Left renal cortex interstitium (tissue), 4 donors: Measurements from ENCODE around the gene IFI27L2. TPM values are rescaled to one million over a fixed set of nuclear protein-coding genes. Genes with fewer than 3 reads are reported as not detected.

Source experiments
- DNase-seq, 4 donors: peaks; one replicate each; pipeline ENCODE4 v3.0.0-alpha.2; 2013; ENCODE audit warnings: low read depth in 4 of 4, low spot score in 2 of 4, missing footprints in 1 of 4
- polyA plus RNA-seq, 4 donors: library from polyadenylated mRNA; unstranded; fragments of 120-200 nt; gene quantifications; one replicate each; pipeline ENCODE4 v1.2.1, GENCODE V29; 2013; ENCODE audit not compliant: insufficient read length in 4 of 4

Gene IFI27L2
- polyA plus RNA-seq, 4 donors: 18.3 to 47.3 (median 24.0) TPM

GRCh38 chr14:94124582-94125377 lies 4.6 kb downstream of the IFI27L2 start:
- no peak for DNase-seq

GRCh38 chr14:94123868-94124267 lies 5.5 kb downstream of the IFI27L2 start:
- no peak for DNase-seq

GRCh38 chr14:94123296-94123695 lies 6.1 kb downstream of the IFI27L2 start:
- no peak for DNase-seq

GRCh38 chr14:94122438-94122837 lies 7.0 kb downstream of the IFI27L2 start:
- no peak for DNase-seq

GRCh38 chr14:94121485-94121884 lies 7.9 kb downstream of the IFI27L2 start:
- DNase-seq: no peak

GRCh38 chr14:94120667-94121340 lies 8.6 kb downstream of the IFI27L2 start:
- no peak for DNase-seq

GRCh38 chr14:94119071-94119470 lies 10.3 kb downstream of the IFI27L2 start:
- DNase-seq: no peak

GRCh38 chr14:94117856-94118255 lies 11.5 kb downstream of the IFI27L2 start:
- no peak for DNase-seq

GRCh38 chr14:94116701-94117100 lies 12.7 kb downstream of the IFI27L2 start:
- no peak for DNase-seq

- DNase-seq: no peak
These were observed 13.8 kb downstream of the IFI27L2 start for GRCh38 chr14:94115631-94116030.

GRCh38 chr14:94115058-94115591 lies 14.3 kb downstream of the IFI27L2 start:
- DNase-seq: no peak

GRCh38 chr14:94114589-94115057 lies 14.8 kb downstream of the IFI27L2 start:
- DNase-seq: no peak

- no peak for DNase-seq
These were observed 15.4 kb downstream of the IFI27L2 start for GRCh38 chr14:94113908-94114588.

GRCh38 chr14:94113490-94113889 lies 15.9 kb downstream of the IFI27L2 start:
- DNase-seq: no peak

GRCh38 chr14:94113073-94113472 lies 16.3 kb downstream of the IFI27L2 start:
- DNase-seq: no peak

GRCh38 chr14:94112513-94113063 lies 16.8 kb downstream of the IFI27L2 start:
- no peak for DNase-seq

GRCh38 chr14:94111276-94112095 lies 17.9 kb downstream of the IFI27L2 start:
- no peak for DNase-seq

GRCh38 chr14:94110552-94111181 lies 18.7 kb downstream of the IFI27L2 start, which contains the start of gene IFI27:
Gene IFI27, plus strand, starts transcription at chr14:94110736.
- DNase-seq: no peak

GRCh38 chr14:94109915-94110250 lies 19.5 kb downstream of the IFI27L2 start:
- no peak for DNase-seq

- DNase-seq: no peak
These were observed 24.7 kb downstream of the IFI27L2 start for GRCh38 chr14:94104731-94105130.
